Dedifferentiated amniotic fluid mesenchymal stem cell (primary cell): ENCODE data around the gene CSH2.
"Not testable (repeated sequence)": the region's sequence is repeated elsewhere in the genome, so short reads cannot be mapped to it uniquely, and the experiment has no call there.

Experiments used
- DNase-seq: peaks from one replicate; pipeline ENCODE4 v3.0.0-alpha.2; 2016; ENCODE audit errors: extremely low spot score

The CSH2 gene

GRCh38 chr17:63873577-63873976, at the start of gene CSH2:
Gene CSH2, minus strand, starts transcription at chr17:63873677. Its CDS starts 63 bp downstream, at chr17:63873614.
- not testable (repeated sequence) for DNase-seq

- DNase-seq = not testable (repeated sequence)
Observed at GRCh38 chr17:63922402-63922801, 48.9 kb upstream of the CSH2 start.

GRCh38 chr17:63920779-63921178, 47.3 kb upstream of the CSH2 start:
- DNase-seq = not testable (repeated sequence)

GRCh38 chr17:63920050-63920449, 46.6 kb upstream of the CSH2 start:
- DNase-seq = not testable (repeated sequence)

GRCh38 chr17:63919311-63919723, 45.8 kb upstream of the CSH2 start:
- DNase-seq = peak; percentile 50

DNA sequence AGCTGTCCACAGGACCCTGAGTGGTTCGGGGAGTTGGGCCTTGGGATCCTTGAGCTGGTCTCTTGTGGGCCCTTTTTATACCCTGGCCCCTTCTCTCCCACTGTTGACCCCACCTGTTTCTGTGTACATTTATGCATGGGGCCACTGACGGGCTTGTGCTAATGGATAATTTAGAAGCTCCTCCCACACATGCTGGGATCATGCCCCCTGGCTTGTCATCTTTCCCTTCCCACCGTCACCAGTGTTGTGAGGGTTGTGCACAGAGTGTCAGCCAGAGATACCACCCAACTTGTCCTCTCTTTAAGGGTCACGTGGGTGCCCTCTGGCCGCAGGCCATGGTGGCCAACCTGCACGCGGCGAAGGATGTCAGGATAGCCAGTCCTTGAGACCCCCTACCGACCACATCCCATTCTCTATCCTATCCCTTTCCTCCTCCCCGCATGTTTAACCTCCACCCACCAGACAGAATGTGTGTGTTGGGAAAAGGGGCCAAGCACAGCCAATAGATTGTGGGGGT, 45.4 kb upstream of the CSH2 start, which contains the start of gene GH1:
Gene GH1 (minus strand): TSS at position 51 of the 517 bp plus-strand sequence. CDS start 63 bp downstream, outside the sequence.
- DNase-seq = not testable (repeated sequence)

DNA sequence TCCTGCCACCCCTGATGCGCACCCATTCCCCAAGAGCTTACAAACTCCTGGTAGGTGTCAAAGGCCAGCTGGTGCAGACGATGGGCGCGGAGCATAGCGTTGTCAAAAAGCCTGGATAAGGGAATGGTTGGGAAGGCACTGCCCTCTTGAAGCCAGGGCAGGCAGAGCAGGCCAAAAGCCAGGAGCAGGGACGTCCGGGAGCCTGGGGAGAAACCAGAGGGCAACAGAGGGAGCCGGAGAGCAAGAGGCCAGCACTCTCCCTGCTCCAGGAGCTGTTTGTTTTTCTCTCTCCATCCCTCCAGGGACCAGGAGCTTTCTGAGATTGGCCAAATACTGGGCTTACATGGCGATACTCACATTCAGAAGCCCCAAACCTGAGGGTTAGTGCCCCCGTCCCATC, 44.8 kb upstream of the CSH2 start:
- DNase-seq = no peak

DNA sequence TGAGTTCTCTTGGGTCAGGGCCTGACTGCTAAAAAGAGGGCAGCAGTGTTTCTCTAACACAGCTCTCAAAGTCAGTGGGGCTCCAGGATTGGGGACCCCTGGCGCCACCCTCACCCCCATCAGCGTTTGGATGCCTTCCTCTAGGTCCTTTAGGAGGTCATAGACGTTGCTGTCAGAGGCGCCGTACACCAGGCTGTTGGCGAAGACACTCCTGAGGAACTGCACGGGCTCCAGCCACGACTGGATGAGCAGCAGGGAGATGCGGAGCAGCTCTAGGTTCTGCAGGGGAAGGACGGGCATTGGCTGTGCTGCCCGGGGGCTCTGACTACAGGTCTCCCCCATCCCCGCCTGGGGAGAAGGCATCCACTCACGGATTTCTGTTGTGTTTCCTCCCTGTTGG, 44.2 kb upstream of the CSH2 start:
- no peak for DNase-seq

GRCh38 chr17:63917206-63917605, 43.7 kb upstream of the CSH2 start:
- not testable (repeated sequence) for DNase-seq

DNA sequence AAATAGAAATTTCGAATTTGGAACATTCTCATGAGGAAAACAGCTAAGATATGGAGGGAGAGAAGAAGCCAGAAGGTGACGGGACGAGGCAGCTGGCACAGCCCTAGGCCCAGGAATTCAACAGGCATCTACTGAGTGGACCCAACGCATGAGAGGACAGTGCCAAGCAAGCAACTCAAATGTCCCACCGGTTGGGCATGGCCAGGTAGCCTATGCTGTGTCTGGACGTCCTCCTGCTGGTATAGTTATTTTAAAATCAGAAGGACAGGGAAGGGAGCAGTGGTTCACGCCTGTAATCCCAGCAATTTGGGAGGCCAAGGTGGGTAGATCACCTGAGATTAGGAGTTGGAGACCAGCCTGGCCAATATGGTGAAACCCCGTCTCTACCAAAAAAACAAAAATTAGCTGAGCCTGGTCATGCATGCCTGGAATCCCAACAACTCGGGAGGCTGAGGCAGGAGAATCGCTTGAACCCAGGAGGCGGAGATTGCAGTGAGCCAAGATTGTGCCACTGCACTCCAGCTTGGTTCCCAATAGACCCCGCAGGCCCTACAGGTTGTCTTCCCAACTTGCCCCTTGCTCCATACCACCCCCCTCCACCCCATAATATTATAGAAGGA, 43.2 kb upstream of the CSH2 start:
- no peak for DNase-seq

- not testable (repeated sequence) for DNase-seq
Observed at GRCh38 chr17:63915753-63916152, 42.3 kb upstream of the CSH2 start.

- DNase-seq = no peak
Observed at GRCh38 chr17:63914471-63914870, 41.0 kb upstream of the CSH2 start.

GRCh38 chr17:63911657-63912100, 38.2 kb upstream of the CSH2 start:
- no peak for DNase-seq

DNA sequence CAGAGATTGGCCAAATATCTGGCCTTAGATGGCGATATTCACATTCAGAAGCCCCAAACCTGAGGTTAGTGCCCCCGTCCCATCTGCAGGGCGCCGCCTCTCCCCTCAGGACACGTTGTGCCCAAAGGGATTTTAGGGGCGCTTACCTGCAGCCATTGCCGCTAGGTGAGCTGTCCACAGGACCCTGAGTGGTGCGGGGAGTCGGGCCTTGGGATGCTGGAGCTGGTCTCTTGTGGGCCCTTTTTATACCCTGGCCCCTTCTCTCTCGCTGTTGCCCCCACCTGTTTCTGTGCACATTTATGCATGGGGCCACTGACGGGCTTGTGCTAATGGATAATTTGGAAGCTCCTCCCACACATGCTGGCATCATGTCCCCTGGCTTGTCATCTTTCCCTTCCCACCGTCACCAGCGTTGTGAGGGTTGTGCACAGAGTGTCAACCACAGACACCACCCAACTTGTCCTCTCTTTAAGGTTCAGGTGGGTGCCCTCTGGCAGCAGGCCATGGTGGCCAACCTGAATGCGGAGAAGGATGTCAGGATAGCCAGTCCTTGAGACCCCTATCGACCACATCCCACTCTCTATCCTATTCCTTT, 37.7 kb upstream of the CSH2 start, which contains the start of gene CSHL1:
Gene CSHL1 (minus strand): TSS at position 218 of the 595 bp plus-strand sequence. CDS start 62 bp downstream, at position 156.
- DNase-seq = no peak

GRCh38 chr17:63910096-63910495, 36.6 kb upstream of the CSH2 start:
- DNase-seq = no peak

DNA sequence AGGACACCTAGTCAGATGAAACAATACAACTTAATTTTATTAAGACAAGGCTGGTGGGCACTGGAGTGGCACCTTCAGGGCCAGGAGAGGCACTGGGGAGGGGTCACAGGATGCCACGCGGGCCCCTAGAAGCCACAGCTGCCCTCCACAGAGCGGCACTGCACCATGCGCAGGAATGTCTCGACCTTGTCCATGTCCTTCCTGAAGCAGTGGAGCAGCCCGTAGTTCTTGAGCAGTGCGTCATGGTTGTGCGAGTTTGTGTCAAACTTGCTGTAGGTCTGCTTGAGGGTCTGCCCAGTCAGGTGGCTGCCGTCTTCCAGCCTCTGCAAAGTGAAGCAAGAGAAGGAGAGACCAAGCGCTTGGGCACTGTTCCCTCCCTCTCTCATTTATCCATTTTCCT, 36.1 kb upstream of the CSH2 start:
- not testable (repeated sequence) for DNase-seq

DNA sequence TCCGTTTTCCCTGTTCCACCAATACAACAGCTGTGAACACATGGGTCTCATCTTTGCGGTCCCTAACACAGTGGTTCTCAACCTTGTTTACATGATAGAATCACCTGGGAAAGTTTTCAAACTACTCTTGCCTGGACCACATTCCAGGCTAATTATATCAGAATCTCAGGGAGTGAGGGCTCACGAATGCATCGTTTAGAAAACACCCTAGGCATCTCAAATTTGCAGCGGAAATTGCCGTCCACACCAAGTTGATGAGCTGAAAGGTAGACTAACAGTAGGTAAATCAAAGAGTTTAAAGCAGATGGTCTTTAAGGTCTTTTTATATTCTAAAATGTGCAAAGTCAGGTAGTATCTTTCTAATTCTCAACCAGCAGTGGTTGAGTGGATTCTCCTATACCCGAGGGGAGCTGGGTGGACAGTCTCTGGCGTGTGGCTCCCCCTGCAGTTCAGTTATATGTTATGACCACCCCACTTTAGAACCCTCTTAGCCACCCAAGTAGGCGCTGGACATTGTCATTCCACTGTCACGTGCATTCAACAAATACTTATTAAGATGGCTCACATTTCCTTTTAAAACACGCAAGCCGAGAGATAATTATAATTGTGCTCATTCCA, 33.8 kb upstream of the CSH2 start:
- not testable (repeated sequence) for DNase-seq

DNA sequence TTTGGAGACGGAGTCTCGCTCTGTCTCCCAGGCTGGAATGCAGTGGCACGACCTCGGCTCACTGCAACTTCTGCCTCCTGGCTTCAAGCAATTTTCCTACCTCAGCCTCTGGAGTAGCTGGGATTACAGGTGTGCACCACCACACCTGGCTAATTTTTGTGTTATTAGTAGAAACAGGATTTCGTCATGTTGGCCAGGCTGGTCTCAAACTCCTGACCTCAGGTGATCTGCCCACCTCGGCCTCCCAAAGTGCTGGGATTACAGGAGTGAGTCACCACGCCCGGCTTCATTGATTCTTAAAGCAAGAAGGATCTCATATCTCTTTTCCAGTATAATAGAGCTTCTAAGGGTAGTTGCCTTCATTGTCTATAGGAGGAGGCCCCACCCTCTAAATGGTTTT, 31.3 kb upstream of the CSH2 start:
- not testable (repeated sequence) for DNase-seq

DNA sequence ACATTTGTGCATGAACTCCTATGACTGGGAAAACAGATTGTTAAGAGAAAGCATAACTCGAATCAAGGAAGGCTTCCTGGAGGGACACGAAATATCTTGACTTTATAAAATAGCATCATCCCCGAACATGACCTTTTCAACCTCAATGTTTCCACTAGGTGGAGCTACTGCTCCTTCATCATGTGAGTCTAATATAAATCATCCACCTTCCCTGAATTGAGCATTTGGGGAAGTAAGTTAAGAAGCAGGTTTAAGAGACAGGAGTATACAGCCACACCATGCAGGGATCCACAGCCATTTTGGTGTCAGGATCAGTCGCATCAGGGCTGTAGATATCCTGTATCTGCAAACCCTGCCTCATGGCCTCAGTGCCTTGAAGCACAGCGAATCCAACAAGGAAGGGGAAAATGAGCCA, 30.3 kb upstream of the CSH2 start:
- not testable (repeated sequence) for DNase-seq

DNA sequence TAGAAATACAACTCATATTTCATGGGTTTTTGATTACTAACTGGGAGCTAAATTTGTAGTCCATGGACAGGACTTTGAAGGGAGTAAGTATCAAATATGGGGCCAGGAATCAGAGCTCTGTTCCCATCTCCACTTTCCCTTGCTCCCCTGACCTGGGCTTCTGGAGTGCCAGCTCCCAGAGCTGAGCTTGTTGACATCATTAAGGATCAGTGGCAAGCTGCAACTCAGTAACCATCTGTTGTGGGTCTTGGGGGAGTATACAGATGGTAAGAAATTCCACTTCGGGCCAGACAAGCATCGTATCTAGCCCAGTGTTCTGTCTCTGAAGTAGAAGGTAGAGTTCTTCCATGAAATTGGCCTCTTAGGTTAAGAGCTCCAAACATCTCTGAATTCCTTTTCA, 28.5 kb upstream of the CSH2 start:
- DNase-seq = not testable (repeated sequence)

GRCh38 chr17:63898899-63899798, 25.7 kb upstream of the CSH2 start:
- not testable (repeated sequence) for DNase-seq
